Measurements from ENCODE around the gene ZSWIM4. TPM values are rescaled to one million over a fixed set of nuclear protein-coding genes. Genes with fewer than 3 reads are reported as not detected.

The ZSWIM4 gene
- total and polyA plus RNA-seq, 2 experiments from 2014 or later, result 5.4 to 42.3 TPM

- H3K27me3 Mint-ChIP-seq (ENCODE audit: insufficient read depth, low read depth, poor library complexity), result peaks cover 14% of the 10 kb centered on the region
- TF ChIP-seq EZH2 (IDR thresholded peaks at IDR 0.05; ENCODE audit: low read depth, unreplicated experiment), result no peak
- TF ChIP-seq ETS1 (IDR thresholded peaks at IDR 0.05), result no peak
- no peak for TF ChIP-seq CREB1 (CRISPR knock-in tag; IDR thresholded peaks at IDR 0.05; ENCODE audit: low read depth)
- no peak for TF ChIP-seq ZNF462 (CRISPR knock-in tag; IDR thresholded peaks at IDR 0.05)
- TF ChIP-seq POLR2AphosphoS5 (IDR thresholded peaks at IDR 0.05; ENCODE audit: low read depth), result no peak
- no peak for TF ChIP-seq REST (IDR thresholded peaks at IDR 0.05; ENCODE audit: unreplicated experiment)
- TF ChIP-seq ZNF114 (CRISPR knock-in tag; IDR thresholded peaks at IDR 0.05), result no peak
- no peak for TF ChIP-seq ZNF331 (CRISPR knock-in tag; IDR thresholded peaks at IDR 0.05; ENCODE audit: low read depth)
- TF ChIP-seq STAT1 (IDR thresholded peaks at IDR 0.05; ENCODE audit: unreplicated experiment), result no peak
- TF ChIP-seq NANOG (IDR thresholded peaks at IDR 0.05; ENCODE audit: borderline replicate concordance), result no peak
- no peak for TF ChIP-seq CTCF (conservative IDR thresholded peaks at IDR 0.05; ENCODE audit: low read depth in 2 of 2)
- no peak for TF ChIP-seq EZH2phosphoT487 (IDR thresholded peaks at IDR 0.05; ENCODE audit: unreplicated experiment)
- no peaks in the 10 kb centered on the region; the same call in 2 of the 3 replicates for H3K9me3 Mint-ChIP-seq
- Histone ChIP-seq H3K27me3 (ENCODE audit: insufficient read depth) (no peaks in the 10 kb centered on the region), H4K20me1 (replicated peaks; ENCODE audit: insufficient read depth) (no peaks in the 10 kb centered on the region), H3K4me2 (no peak overlapping the region), H3K4me3 (no peak overlapping the region), H3K27ac (ENCODE audit: low read depth) (no peak overlapping the region), H3K4me1 (ENCODE audit: insufficient read depth) (no peaks in the 10 kb centered on the region; the same call in 1 of the 2 replicates), H3K79me2 (replicated peaks; ENCODE audit: insufficient read depth) (no peaks in the 10 kb centered on the region), H2AFZ (no peak overlapping the region), H3K9me2 (ENCODE audit: insufficient read depth) (no peaks in the 10 kb centered on the region), H3K36me3 (ENCODE audit: insufficient read depth) (peaks cover 10% of the 10 kb centered on the region; the same call in 1 of the 2 replicates), H3F3A (replicated peaks; ENCODE audit: low read depth) (no peaks in the 10 kb centered on the region; the same call in 1 of the 2 replicates)
- H3K4me3 Mint-ChIP-seq, result no peak overlapping the region
- H3K36me3 Mint-ChIP-seq (ENCODE audit: low read depth), result peaks cover 31% of the 10 kb centered on the region
- DNase-seq (ENCODE audit: low spot score) (no peak), ATAC-seq (no peak)
- H3K4me1 Mint-ChIP-seq, result peaks cover 6% of the 10 kb centered on the region
- no peak overlapping the region for H3K27ac Mint-ChIP-seq
These were observed 32.5 kb upstream of the ZSWIM4 start for GRCh38 chr19:13762635-13763235.

Measured in GM23338 (cell line).